Adrenal gland (tissue), 19 donors: ENCODE data around the gene SLC24A2. TPM values are rescaled to one million over a fixed set of nuclear protein-coding genes. Genes with fewer than 3 reads are reported as not detected.
A peak's percentile ranks its signal among the peaks of the same experiment; 100 is the strongest.
"Not testable (repeated sequence)": the region's sequence is repeated elsewhere in the genome, so short reads cannot be mapped to it uniquely, and the experiment has no call there.

Experiments used
- DNase-seq, 7 donors: peaks; one replicate each; pipeline ENCODE4 v3.0.0-alpha.2; 2019 to 2020
- H3K27ac ChIP-seq, 5 donors: fragments of 200-600 bp; sonication (generic) in 4 of 5; 1 replicate in 3 of 5; 2 replicates in 2 of 5; pipeline versions ENCODE4 v1.5.1 to v1.8.0; 2016 to 2020; ENCODE audit warnings: mild to moderate bottlenecking in 1 of 5
- H3K27me3 ChIP-seq: fragments of 200-600 bp; 2 replicates; pipeline ENCODE4 v1.8.0; 2021
- H3K36me3 ChIP-seq, 2 donors: fragments of 200-600 bp; replicated peaks in 1 of 2; 1 replicate in 1 of 2; 2 replicates in 1 of 2; pipeline versions ENCODE4 v1.5.1 to v1.8.0; 2018 to 2022
- H3K4me1 ChIP-seq, 2 donors: fragments of 200-600 bp; replicated peaks in 1 of 2; 1 replicate in 1 of 2; 2 replicates in 1 of 2; pipeline versions ENCODE4 v1.5.1 to v1.8.0; 2018 to 2021
- H3K4me3 ChIP-seq, 4 donors: fragments of 200-600 bp; sonication (generic) in 3 of 4; one replicate each; pipeline ENCODE4 v1.5.1; 2016 to 2018
- H3K9me3 ChIP-seq, 3 donors: fragments of 200-600 bp; sonication (generic) in 1 of 3; replicated peaks in 1 of 3; 1 replicate in 2 of 3; 2 replicates in 1 of 3; pipeline versions ENCODE4 v1.5.1 to v1.8.0; 2016 to 2021
- CTCF ChIP-seq, 6 experiments: fragments of 450-650 bp in 4 of 6; fragments of 200-600 bp in 2 of 6; sonication (generic) in 1 of 6; IDR thresholded peaks; 1 replicate in 5 of 6; 2 replicates in 1 of 6; pipeline versions ENCODE4 v1.5.1 to v1.8.0; 2016 to 2021; ENCODE audit warnings: antibody characterized with exemption in 6 of 6, mild to moderate bottlenecking in 2 of 6, moderate library complexity in 1 of 6
- POLR2A ChIP-seq, 2 donors: fragments of 450-650 bp; IDR thresholded peaks; one replicate each; pipeline ENCODE4 v1.6.1; 2017; ENCODE audit warnings: antibody characterized with exemption in 2 of 2, mild to moderate bottlenecking in 2 of 2, moderate library complexity in 1 of 2
- WGBS, 4 donors: extraction: QIAGEN DNeasy Blood & Tissue Kit in 2 of 4; methylation state at CpG; one replicate each; pipeline versions ENCODE4 v1.1.5 to v1.1.7; 2013 to 2017; 5-methylcytosine and 5-hydroxymethylcytosine counted together
- intact Hi-C, 2 donors: fragments of 100-400 bp; cut with DNase I; formaldehyde crosslinking; loops; one replicate each; pipeline versions ENCODE4 v1.14.1 to v1.15.0; 2022 to 2023
- long read RNA-seq, 10 donors: library from polyadenylated mRNA in 3 of 10; unstranded in 2 of 10; stranded (forward) in 1 of 10; transcript quantifications; one replicate each; pipeline ENCODE4 v2.0.0 and lab custom pipeline, GENCODE V29; 2021 to 2026
- polyA plus RNA-seq, 3 donors: library from polyadenylated mRNA; stranded (reverse); fragments of 200-250 nt in 2 of 3; fragments of 350-450 nt in 1 of 3; fragmentation: Illumina TruSeq in 1 of 3; extraction: RNeasy Lipid Tissue Mini Kit (QIAGEN cat#74804) in 1 of 3; gene quantifications; one replicate each; pipeline ENCODE4 v1.2.3, GENCODE V29; 2013 to 2014
- total RNA-seq, 9 donors: library from RNA; depleted of rRNA in 4 of 9; stranded (reverse); fragments of >200 nt in 4 of 9; fragments of 120-200 nt in 1 of 9; fragmentation: NEBNext Ultra II Directional in 1 of 9; extraction: Animal tissue kit (Norgen Biotek cat#: 25700) in 1 of 9; gene quantifications; one replicate each; pipeline versions ENCODE4 v1.1.0 to v1.2.4, GENCODE V29; 2013 to 2023
- donor health status: healthy with polysubstance abuse.
- donor health status: Bipolar disorder and iron deficiency.
- donor health status: DM: yes; HTN: yes; CAD: no.
- donor health status: DM: no; HTN: no; CAD: no.
- donor health status: DM: no; HTN: no; CAD: no.
- donor health status: DM: yes; HTN: yes; CAD: no.

Gene SLC24A2
- 10 to 100 TPM in 1 of 9 donors, 1 to 10 TPM in 2, under 1 TPM in 3, not detected in 3; 0.26 to 20.8 (median 2.6) TPM for total RNA-seq
- 10 to 100 TPM in 1 of 3 donors, 1 to 10 TPM in 1, under 1 TPM in 1; 0.84 to 12.8 (median 3.4) TPM for polyA plus RNA-seq
- long read RNA-seq, donor 1 = 0 reads
- long read RNA-seq, donor 2 = 0 reads
- long read RNA-seq, donor 3 = 0 reads
- long read RNA-seq, donor 4 = 0 reads
- long read RNA-seq, donor 5 = 0 reads
- long read RNA-seq, donor 6, full-length matches to known transcripts = 1 of 8 reads
- long read RNA-seq, donor 6, partial matches to known transcripts = 0 of 8 reads
- long read RNA-seq, donor 6, other reads (novel, unspliced or antisense) = 7 of 8 reads
- long read RNA-seq, donor 7 = 0 reads
- long read RNA-seq, donor 8 = 0 reads
- long read RNA-seq, donor 9 = 0 reads
- long read RNA-seq, donor 10 = 0 reads

- intact Hi-C loops = no loop called here
- H3K36me3 ChIP-seq = no peaks in the 10 kb centered on the region
- H3K4me1 ChIP-seq = no peaks in the 10 kb centered on the region
- 0 to 1% (median 0%) methylated on average over 5 to 67 of the region's 67 CpGs for WGBS, 4 donors
- H3K27me3 ChIP-seq = peaks cover 16% of the 10 kb centered on the region
- DNase-seq = peak in 2 of 7 donors; percentile 19 to 69
- no peak for TF ChIP-seq CTCF (IDR thresholded peaks at IDR 0.05)
- peak in 1 of 2 donors; percentile 47 for TF ChIP-seq POLR2A (IDR thresholded peaks at IDR 0.05)
- no peak within 1 kb of the TSS for H3K4me3 ChIP-seq
- peak within 1 kb of the TSS in 1 of 5 donors; percentile 62 for H3K27ac ChIP-seq
- H3K9me3 ChIP-seq = no peaks in the 10 kb centered on the region
Measured at GRCh38 chr9:19788614-19789271, at the start of gene SLC24A2. Gene SLC24A2, minus strand, starts transcription at chr9:19789037.

DNA sequence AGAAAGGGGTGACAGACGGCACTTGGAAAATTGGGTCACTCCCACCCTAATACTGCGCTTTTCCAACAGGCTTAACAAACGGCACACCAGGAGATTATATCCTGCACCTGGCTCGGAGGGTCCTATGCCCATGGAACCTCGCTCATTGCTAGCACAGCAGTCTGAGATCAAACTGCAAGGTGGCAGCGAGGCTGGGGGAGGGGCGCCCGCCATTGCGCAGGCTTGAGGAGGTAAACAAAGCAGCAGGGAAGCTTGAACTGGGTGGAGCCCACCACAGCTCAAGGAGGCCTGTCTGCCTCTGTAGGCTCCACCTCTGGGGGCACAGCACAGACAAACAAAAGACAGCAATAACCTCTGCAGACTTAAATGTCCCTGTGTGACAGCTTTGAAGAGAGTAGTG, 44.5 kb upstream of the SLC24A2 start:
- H3K4me1 ChIP-seq, H3K27me3 ChIP-seq, H3K4me3 ChIP-seq, H3K9me3 ChIP-seq, H3K36me3 ChIP-seq, DNase-seq, intact Hi-C loops, H3K27ac ChIP-seq: not testable (repeated sequence)
- 90 to 92% (median 92%) methylated on average over 8 to 9 of the region's 9 CpGs for WGBS, 4 donors

- no peak for DNase-seq
- Histone ChIP-seq H3K4me1 (no peaks in the 10 kb centered on the region), H3K4me3 (no peak overlapping the region), H3K27ac (no peak overlapping the region), H3K27me3 (no peaks in the 10 kb centered on the region), H3K36me3 (no peaks in the 10 kb centered on the region), H3K9me3 (no peaks in the 10 kb centered on the region)
- WGBS, 4 donors = 69 to 100% (median 88%) methylated on average over 1 of the region's 1 CpG
- intact Hi-C loops = no loop called here
- TF ChIP-seq POLR2A (IDR thresholded peaks at IDR 0.05) (no peak), CTCF (IDR thresholded peaks at IDR 0.05) (no peak)
Measured at GRCh38 chr9:19830796-19831195, 42.0 kb upstream of the SLC24A2 start.

GRCh38 chr9:19828576-19829109, 39.8 kb upstream of the SLC24A2 start:
- DNase-seq = no peak
- 42 to 56% (median 48%) methylated on average over 4 of the region's 4 CpGs for WGBS, 4 donors
- no peaks in the 10 kb centered on the region for H3K9me3 ChIP-seq
- TF ChIP-seq CTCF (IDR thresholded peaks at IDR 0.05) = no peak
- no peak for TF ChIP-seq POLR2A (IDR thresholded peaks at IDR 0.05)
- H3K27me3 ChIP-seq = no peaks in the 10 kb centered on the region
- H3K4me1 ChIP-seq = no peaks in the 10 kb centered on the region
- H3K27ac ChIP-seq = no peak overlapping the region
- no peaks in the 10 kb centered on the region for H3K36me3 ChIP-seq
- H3K4me3 ChIP-seq = no peak overlapping the region
- intact Hi-C loops = no loop called here
